Fibroblast of lung (primary cell): Measurements from ENCODE around the gene SLC13A3. TPM values are rescaled to one million over a fixed set of nuclear protein-coding genes. Genes with fewer than 3 reads are reported as not detected.
"Not testable (repeated sequence)": the region's sequence is repeated elsewhere in the genome, so short reads cannot be mapped to it uniquely, and the experiment has no call there.

ENCODE experiments used
- DNase-seq, 2 donors: peaks; one replicate each; pipeline versions ENCODE4 v3.0.0 to v3.0.0-alpha.2; 2010; ENCODE audit warnings: low read depth in 2 of 2
- H2AFZ ChIP-seq: 2 replicates; pipeline ENCODE4 v1.5.1; 2012; ENCODE audit warnings: low read length, control low read depth, inconsistent platforms
- H3K27ac ChIP-seq: 2 replicates; pipeline ENCODE4 v1.5.1; 2011; ENCODE audit warnings: low read length, control low read depth; ENCODE audit not compliant: insufficient read depth
- H3K27me3 ChIP-seq: 2 replicates; pipeline ENCODE4 v1.5.1; 2011; ENCODE audit warnings: mild to moderate bottlenecking, low read length; ENCODE audit not compliant: control insufficient read depth, insufficient read depth
- H3K36me3 ChIP-seq: 2 replicates; pipeline ENCODE4 v1.5.1; 2011; ENCODE audit warnings: low read length; ENCODE audit not compliant: control insufficient read depth, insufficient read depth
- H3K4me1 ChIP-seq: 2 replicates; pipeline ENCODE4 v1.5.1; 2011; ENCODE audit warnings: low read length; ENCODE audit not compliant: control insufficient read depth, insufficient read depth; ENCODE audit errors: extremely low read depth
- H3K4me2 ChIP-seq: 2 replicates; pipeline ENCODE4 v1.5.1; 2011; ENCODE audit warnings: low read length, control low read depth; ENCODE audit not compliant: insufficient read depth; ENCODE audit errors: extremely low read depth
- H3K4me3 ChIP-seq, 4 experiments: fragments of 200-600 bp in 1 of 4; sonication (generic) in 1 of 4; replicated peaks in 1 of 4; 2 replicates each; pipeline ENCODE4 v1.5.1; 2011 to 2016; ENCODE audit warnings: low read length in 4 of 4, low read depth in 3 of 4, mild to moderate bottlenecking in 3 of 4, control low read depth in 2 of 4, inconsistent platforms in 1 of 4, mixed read lengths in 1 of 4; ENCODE audit not compliant: insufficient read depth in 1 of 4; ENCODE audit errors: control extremely low read depth in 1 of 4
- H3K79me2 ChIP-seq: 2 replicates; pipeline ENCODE4 v1.5.1; 2012; ENCODE audit warnings: mild to moderate bottlenecking, low read length, inconsistent platforms; ENCODE audit not compliant: control insufficient read depth, insufficient read depth
- H3K9ac ChIP-seq: 2 replicates; pipeline ENCODE4 v1.5.1; 2011; ENCODE audit warnings: mild to moderate bottlenecking, low read length, control low read depth; ENCODE audit not compliant: insufficient read depth
- H3K9me3 ChIP-seq: 2 replicates; pipeline ENCODE4 v1.5.1; 2012; ENCODE audit warnings: low read depth, low read length; ENCODE audit not compliant: control insufficient read depth, insufficient read depth
- H4K20me1 ChIP-seq: 2 replicates; pipeline ENCODE4 v1.5.1; 2011; ENCODE audit warnings: low read length; ENCODE audit not compliant: control insufficient read depth, insufficient read depth; ENCODE audit errors: extremely low read depth
- CTCF ChIP-seq, 2 donors: IDR thresholded peaks in 1 of 2; conservative IDR thresholded peaks in 1 of 2; 1 replicate in 1 of 2; 2 replicates in 1 of 2; pipeline ENCODE4 v1.5.1; 2011 to 2012; ENCODE audit warnings: low read length in 2 of 2, control low read depth in 1 of 2, inconsistent platforms in 1 of 2, low read depth in 1 of 2, mild to moderate bottlenecking in 1 of 2
- EZH2 ChIP-seq: IDR thresholded peaks from 2 replicates; pipeline ENCODE4 v1.5.1; 2012; ENCODE audit warnings: low read length, control low read depth, mild to moderate bottlenecking; ENCODE audit errors: missing control alignments
- polyA plus RNA-seq, 2 donors: library from polyadenylated mRNA; depleted of rRNA in 1 of 2; stranded (reverse) in 1 of 2; unstranded in 1 of 2; fragments of >200 nt; gene quantifications; 2 replicates each; pipeline ENCODE4 v1.2.1, GENCODE V29; 2011 to 2012; ENCODE audit warnings: missing spikeins in 1 of 2
- total RNA-seq: library from RNA; depleted of rRNA; stranded (reverse); fragments of >200 nt; gene quantifications from 2 replicates; pipeline ENCODE4 v1.2.1, GENCODE V29; 2014

SLC13A3 gene
- total and polyA plus RNA-seq, 2 donors (not counting 1 experiment from before 2014, with no cell fraction given) = 2.2 to 5.6 TPM

GRCh38 chr20:46680684-46681031 lies 29.4 kb upstream of the SLC13A3 start:
- Histone ChIP-seq H3K79me2 (peaks cover 12% of the 10 kb centered on the region), H4K20me1 (no peaks in the 10 kb centered on the region), H3K36me3 (peaks cover 3% of the 10 kb centered on the region), H3K9me3 (no peaks in the 10 kb centered on the region), H3K27me3 (no peaks in the 10 kb centered on the region), H3K4me1 (no peaks in the 10 kb centered on the region), H3K27ac (no peak overlapping the region), H3K4me2 (no peak overlapping the region), H3K4me3 (no peak overlapping the region), H3K9ac (no peak overlapping the region), H2AFZ (no peak overlapping the region)
- TF ChIP-seq EZH2 (no peak), CTCF (conservative IDR thresholded peaks at IDR 0.05 in 1 of 2, IDR thresholded peaks at IDR 0.05 in 1 of 2; ENCODE audit: low read depth in 1 of 2, low read length in 2 of 2) (no peak)
- DNase-seq = no peak

GRCh38 chr20:46678516-46678915 lies 27.3 kb upstream of the SLC13A3 start:
- TF ChIP-seq EZH2 (no peak), CTCF (conservative IDR thresholded peaks at IDR 0.05 in 1 of 2, IDR thresholded peaks at IDR 0.05 in 1 of 2; ENCODE audit: low read depth in 1 of 2, low read length in 2 of 2) (no peak)
- Histone ChIP-seq H2AFZ (no peak overlapping the region), H3K27ac (no peak overlapping the region), H3K4me1 (no peaks in the 10 kb centered on the region), H3K4me2 (no peak overlapping the region), H3K27me3 (no peaks in the 10 kb centered on the region), H3K9me3 (no peaks in the 10 kb centered on the region), H3K79me2 (peaks cover 2% of the 10 kb centered on the region), H3K9ac (no peak overlapping the region), H4K20me1 (no peaks in the 10 kb centered on the region), H3K4me3 (no peak overlapping the region), H3K36me3 (peaks cover 3% of the 10 kb centered on the region)
- no peak for DNase-seq

- H3K9me3 ChIP-seq = no peaks in the 10 kb centered on the region
- peaks cover 2% of the 10 kb centered on the region for H3K79me2 ChIP-seq
- no peaks in the 10 kb centered on the region for H3K4me1 ChIP-seq
- no peaks in the 10 kb centered on the region for H3K27me3 ChIP-seq
- TF ChIP-seq CTCF (conservative IDR thresholded peaks at IDR 0.05 in 1 of 2, IDR thresholded peaks at IDR 0.05 in 1 of 2; ENCODE audit: low read depth in 1 of 2, low read length in 2 of 2) = no peak
- no peak for TF ChIP-seq EZH2
- no peak overlapping the region for H3K4me3 ChIP-seq
- H3K27ac ChIP-seq = no peak overlapping the region
- H3K36me3 ChIP-seq = peaks cover 3% of the 10 kb centered on the region
- no peak overlapping the region for H2AFZ ChIP-seq
- no peak for DNase-seq
- no peak overlapping the region for H3K4me2 ChIP-seq
- H3K9ac ChIP-seq = no peak overlapping the region
- H4K20me1 ChIP-seq = no peaks in the 10 kb centered on the region
These were observed 26.3 kb upstream of the SLC13A3 start for GRCh38 chr20:46677608-46678007.

GRCh38 chr20:46676649-46677316 lies 25.5 kb upstream of the SLC13A3 start:
- H3K9ac ChIP-seq, H3K9me3 ChIP-seq, H2AFZ ChIP-seq, H3K4me3 ChIP-seq, H3K36me3 ChIP-seq, DNase-seq, H3K79me2 ChIP-seq, H3K4me2 ChIP-seq, H3K27ac ChIP-seq, H3K27me3 ChIP-seq, H3K4me1 ChIP-seq, H4K20me1 ChIP-seq: not testable (repeated sequence)
